ENCODE measurements around the gene XAF1. TPM values are rescaled to one million over a fixed set of nuclear protein-coding genes. Genes with fewer than 3 reads are reported as not detected.
"Not testable (repeated sequence)": the region's sequence is repeated elsewhere in the genome, so short reads cannot be mapped to it uniquely, and the experiment has no call there.

XAF1 gene
- polyA plus RNA-seq (2014; cell fraction: cytosol; rRNA removed): not detected in 2 replicates
- polyA plus RNA-seq (2014; cell fraction: nucleus; rRNA removed): not detected in 2 replicates

- no peak for DNase-seq (ENCODE audit: low spot score)
These were observed at the start of gene XAF1 for GRCh38 chr17:6755731-6756184. Gene XAF1, plus strand, starts transcription at chr17:6756046. Its CDS starts 33 bp downstream, at chr17:6756079.

DNA sequence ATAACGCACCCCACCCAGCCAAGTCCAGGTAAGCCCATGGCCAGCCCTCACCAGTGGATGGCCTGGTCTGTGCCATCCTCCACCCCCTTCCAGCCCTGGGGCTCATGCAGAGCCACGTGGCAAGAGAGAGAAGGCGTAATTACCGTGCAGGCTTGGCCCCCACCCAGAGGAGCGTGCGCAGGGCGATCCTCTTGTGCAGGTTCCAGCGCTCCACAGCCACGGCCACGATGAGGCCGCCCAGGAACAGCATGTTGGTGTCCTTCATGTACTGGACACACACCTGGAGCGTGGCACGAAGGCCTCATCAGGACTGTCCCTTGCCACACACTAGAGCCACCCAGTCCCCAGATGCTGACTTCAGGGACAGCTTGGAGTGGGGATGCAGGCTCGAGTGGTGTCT lies 49.3 kb upstream of the XAF1 start:
- no peak for DNase-seq (ENCODE audit: low spot score)

DNA sequence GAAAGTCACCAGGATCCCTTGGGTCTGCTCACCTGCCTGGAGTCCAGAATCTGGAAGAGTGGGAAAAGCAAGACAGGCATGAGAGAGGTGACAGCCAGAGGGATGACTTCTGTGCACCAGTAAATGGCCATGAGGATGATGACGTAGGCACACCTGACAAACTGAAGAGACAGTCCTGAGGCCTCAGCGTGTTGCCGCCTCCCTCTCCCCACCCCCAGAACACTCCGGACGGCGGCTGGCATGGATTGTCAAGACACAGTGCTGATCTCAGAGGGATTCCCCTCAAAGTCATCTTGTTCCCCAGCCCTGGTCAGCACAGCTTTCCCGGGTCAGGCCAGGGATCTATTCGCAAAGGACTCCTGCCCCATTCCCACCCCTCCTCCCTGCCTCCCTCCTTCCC lies 48.9 kb upstream of the XAF1 start:
- no peak for DNase-seq (ENCODE audit: low spot score)

DNA sequence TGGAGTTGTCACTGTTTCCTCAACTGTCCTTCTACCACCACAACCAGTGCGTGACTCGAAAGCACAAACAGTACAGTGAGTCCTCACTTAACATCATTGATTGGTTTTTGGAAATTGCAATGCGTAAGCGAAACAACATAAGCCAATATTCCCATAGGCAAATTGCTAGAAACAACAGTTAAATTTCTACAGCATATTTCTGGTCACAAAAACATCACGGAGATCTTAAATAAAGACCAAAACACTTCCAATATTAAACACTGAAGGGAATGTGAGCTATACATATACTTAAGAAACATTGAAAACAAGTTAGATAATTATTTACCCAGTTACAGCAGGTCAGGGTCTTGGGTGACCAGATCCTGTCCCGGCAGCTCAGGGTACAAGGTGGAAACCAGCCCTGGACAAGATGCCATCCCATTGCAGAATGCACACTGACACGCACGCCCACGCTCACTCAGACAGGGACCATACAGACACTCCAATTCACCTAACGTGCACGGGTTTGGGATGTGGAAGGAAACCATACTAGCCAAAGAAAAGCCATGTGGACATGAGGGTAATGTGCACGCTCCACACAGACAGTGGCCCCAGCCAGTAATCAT lies 47.4 kb upstream of the XAF1 start:
- no peak for DNase-seq (ENCODE audit: low spot score)

DNA sequence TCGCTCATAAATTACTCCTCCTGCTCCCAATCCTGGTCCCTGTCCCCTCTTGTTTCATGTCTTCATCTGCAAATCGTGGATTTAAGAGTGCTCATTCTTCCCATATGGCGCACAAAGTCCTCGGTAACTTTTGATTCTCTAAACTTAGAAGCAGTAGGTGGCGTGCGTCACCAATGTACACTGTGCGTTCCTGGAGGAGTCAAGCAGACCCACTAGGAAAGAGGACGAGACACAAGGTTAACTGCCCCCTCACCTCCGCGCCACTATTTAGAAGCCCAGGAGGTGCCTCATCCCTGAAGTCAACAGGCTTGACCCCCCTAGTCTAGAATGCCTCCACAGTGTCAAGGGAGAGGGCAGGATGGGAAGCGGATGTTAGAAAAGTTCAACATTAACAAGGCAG lies 45.5 kb upstream of the XAF1 start:
- no peak for DNase-seq (ENCODE audit: low spot score)

DNA sequence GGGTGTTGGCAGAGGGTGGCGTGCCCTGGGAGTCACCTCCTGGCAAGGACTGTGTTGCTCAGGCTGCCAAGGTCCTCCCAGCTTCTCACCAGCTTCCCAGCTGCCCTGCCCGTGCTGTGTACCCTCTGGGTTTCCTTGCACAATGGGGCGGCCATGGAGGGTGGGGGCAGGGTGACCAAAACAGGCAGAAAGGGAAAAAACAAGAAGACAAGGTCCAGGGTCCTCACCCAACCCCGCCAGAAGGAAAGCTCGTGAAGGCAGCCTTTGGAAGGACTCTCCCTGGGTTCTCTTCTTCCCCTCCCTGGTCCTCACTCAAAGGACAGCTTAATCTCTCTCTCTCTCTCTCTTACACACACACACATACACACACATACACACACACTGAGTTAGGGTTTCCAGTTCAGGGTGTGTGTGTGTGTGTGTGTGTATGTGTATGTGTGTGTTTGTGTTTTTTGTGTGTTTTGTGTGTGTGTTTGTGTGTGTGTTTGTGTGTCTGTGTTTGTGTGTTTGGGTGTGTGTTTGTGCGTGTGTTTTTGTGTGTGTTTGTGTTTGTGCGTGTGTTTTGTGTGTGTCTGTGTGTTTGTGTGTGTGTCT lies 44.7 kb upstream of the XAF1 start:
- DNase-seq (ENCODE audit: low spot score): no peak

GRCh38 chr17:6711681-6712057 lies 44.2 kb upstream of the XAF1 start:
- no peak for DNase-seq (ENCODE audit: low spot score)

DNA sequence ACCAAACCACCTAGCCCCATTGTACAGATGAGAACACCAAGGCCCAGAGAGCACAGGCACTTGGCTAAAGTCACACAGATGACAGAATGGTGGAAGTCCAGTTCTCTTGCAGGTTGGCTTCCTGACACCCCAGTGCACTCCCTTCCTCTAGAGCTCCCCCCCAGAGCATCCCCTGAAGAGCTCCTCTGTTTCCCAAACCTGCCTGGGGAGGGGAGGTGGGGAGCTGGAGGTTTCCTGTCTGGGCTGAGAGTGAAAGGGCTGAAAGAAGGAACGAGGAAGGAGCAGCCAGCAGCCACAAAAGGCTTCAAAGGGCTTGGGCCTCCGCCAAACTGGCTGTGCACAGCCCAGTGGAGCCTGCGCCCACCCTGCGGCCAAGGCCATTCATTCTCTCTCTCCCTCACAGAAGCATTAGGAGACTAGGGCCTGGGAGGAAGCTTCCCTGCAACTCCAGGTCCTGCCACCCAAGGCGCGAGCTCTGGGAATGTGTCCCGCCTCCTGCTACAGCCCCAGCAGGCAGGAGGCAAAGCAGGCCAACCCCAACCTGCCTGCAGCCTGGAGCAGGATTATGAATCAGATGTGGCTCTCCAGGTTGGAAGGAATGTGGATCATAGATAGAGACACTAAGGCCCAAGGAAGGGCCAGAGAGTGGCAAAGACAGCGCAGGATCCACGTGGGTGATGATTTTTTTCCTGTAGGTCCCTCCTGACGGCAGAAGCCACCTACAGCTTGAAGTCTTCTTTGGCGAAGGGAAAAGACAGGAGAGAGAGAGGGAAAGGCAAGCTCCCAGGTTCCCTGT lies 43.6 kb upstream of the XAF1 start:
- DNase-seq (ENCODE audit: low spot score): no peak

GRCh38 chr17:6712854-6713129 lies 43.1 kb upstream of the XAF1 start:
- no peak for DNase-seq (ENCODE audit: low spot score)

DNA sequence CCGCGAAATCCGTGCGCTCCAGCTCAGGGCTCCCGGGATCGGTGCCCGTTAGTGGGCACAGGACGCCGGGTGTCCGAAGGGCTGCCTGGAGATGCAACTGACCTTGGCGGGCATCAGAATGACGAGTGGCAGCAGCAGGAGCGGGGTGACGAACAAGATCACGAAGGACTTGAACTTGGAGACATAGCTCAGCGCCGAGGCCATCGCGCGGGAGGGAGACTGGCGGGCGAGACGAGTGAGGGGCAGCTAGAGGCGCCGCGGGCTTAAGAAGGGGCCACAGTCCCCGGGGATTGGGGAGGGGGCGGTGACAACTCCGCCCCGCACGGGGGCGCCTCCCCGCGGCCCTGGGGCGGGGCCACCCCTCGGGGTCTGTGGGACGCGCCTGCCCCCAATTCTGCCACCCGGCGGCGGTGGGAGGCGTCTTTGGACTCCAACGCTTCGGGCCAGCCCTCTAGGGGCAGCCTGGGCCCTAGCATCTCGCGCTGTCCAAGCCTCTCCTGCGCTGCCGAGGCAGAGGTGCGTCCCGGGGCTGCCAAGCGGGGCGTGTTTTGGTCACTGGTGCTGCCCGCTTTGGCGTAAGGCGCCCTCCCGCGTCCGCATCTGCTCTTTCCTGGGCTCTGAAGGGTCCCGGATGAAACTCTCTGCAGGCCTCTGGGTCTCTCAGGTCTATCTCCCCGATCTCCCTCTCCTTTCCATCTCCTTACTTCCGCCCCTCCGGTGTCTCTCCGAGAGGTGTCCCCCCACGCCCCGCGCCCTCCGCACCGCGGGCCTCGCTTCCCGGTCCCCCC lies 42.5 kb upstream of the XAF1 start, which contains the start of gene SLC13A5:
Gene SLC13A5, minus strand, starts transcription at position 240 of the 788 bp plus-strand sequence. Its CDS starts 36 bp downstream, at position 204.
- DNase-seq (ENCODE audit: low spot score): no peak

- DNase-seq (ENCODE audit: low spot score): no peak
These were observed 42.0 kb upstream of the XAF1 start for GRCh38 chr17:6713918-6714271.

GRCh38 chr17:6714315-6714874 lies 41.5 kb upstream of the XAF1 start:
- DNase-seq (ENCODE audit: low spot score): no peak

DNA sequence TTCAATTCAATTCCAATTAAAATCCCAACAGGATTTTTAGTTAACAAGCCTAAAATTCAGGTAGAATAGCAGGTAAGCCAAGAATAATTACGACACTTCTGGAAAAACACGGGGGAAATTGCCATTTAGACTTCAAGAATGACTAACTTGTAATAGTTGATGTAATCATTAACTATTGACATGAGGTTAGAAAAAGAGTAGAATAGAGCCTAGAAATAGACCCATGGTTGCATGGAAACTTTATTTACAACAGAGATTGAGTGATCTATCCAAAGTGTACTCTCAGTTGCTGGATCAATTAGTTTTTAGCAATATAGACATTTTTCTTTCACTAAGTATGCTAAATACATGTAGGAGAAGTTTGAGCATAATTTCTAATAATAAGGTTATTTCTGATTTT lies 39.1 kb upstream of the XAF1 start:
- no peak for DNase-seq (ENCODE audit: low spot score)

DNA sequence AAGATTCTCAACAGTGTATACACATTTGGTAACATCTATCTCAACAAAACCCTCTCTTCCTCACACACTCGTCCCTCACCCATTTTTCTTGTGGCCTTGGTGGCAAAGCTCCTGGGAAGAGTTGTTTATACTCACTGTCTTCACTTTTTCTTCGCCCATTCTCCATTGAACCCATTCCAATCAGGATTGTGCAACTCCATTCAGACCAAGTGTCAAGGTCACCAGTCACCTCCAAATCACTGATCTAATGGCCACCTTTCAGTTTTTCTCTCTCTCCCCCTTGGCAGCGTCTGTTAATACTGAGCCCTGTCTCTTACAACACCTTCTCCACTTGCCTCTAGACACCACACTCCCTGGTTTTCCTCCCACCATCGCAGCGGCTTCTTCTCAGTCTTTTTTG lies 34.1 kb upstream of the XAF1 start:
- no peak for DNase-seq (ENCODE audit: low spot score)

DNA sequence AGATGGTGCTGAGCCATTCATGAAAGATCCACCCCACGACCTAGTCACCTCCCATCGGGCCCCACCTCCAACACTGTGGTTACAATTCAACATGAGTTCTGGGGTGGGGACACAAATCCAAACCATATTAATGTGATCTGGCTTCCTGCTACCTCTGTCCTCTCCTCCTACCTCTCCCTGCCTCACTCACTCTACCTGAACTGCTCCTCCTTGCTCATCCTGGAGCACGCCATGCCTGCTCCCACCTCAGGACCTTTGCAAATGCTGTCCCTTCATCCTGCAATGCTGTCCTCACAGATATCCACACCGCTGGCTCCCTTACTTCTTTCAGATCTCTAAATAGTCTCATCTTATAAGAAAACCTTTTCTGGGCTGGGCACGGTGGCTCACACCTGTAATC lies 31.8 kb upstream of the XAF1 start:
- DNase-seq (ENCODE audit: low spot score): no peak

GRCh38 chr17:6729531-6729930 lies 26.3 kb upstream of the XAF1 start:
- DNase-seq (ENCODE audit: low spot score): no peak

- not testable (repeated sequence) for DNase-seq (ENCODE audit: low spot score)
These were observed 9.2 kb upstream of the XAF1 start for GRCh38 chr17:6746665-6747064.

DNA sequence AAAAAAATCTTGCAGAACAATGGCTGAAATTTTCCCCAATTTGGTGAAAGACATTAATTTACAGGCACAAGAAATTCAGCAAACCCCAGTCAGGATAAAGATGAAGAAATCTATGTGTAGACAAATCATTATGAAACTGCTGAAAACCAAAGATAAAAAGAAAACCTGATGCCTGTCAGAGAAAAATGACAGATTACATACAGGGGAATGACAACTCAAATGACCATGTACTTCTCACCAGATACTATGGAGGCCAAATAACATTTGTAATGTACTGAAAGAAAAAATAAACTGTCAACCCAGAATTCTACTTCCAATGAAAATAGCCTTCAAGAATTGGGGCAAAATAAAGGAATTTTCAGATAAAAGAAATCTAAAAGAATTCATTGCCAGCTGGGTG lies 7.2 kb upstream of the XAF1 start:
- DNase-seq (ENCODE audit: low spot score): no peak

- no peak for DNase-seq (ENCODE audit: low spot score)
These were observed 6.3 kb upstream of the XAF1 start for GRCh38 chr17:6749519-6749918.

DNA sequence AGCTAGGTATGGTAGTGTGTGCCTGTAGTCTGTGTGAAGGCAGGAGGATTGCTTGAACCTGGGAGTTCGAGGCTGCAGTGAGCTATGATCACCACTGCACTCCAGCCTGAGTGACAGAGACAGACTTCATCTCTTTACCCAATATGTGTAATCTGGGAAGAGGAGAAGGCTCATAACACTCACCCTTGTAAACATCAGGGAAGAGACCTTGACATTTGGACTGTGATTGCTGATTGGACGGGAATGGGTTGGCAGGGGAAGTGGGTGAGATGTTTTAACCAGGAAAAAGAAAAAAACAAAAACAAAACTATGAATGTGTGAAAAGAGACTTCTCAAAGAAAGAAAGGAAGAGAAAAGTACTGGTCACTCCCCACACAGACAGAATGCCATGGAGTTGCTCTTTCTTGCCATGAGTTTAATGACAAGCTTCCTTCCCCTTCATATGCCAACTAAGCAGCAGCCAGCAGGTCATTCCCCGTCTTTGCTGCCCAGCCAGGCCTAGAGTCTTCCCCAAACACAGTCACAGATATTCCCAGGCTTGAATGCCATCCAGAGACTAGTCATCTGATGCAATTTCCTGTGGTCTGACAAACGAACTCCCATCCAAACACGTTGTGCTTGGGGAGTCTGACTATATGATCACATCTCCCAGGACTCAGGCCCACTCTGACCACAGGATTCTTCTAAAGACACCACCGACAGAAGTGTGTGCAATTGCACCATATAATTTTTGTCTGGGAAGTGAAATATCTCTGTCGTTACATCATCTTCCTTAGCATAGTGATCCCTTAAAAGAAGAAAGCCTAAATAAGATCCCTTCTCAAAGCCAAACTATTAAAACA lies 3.6 kb upstream of the XAF1 start:
- no peak for DNase-seq (ENCODE audit: low spot score)

- no peak for DNase-seq (ENCODE audit: low spot score)
These were observed 2.8 kb upstream of the XAF1 start for GRCh38 chr17:6753006-6753445.

Measured in SK-N-DZ (cell line).